Neural crest cell (in vitro differentiated cells): ENCODE results near the gene LTBP1. TPM values are rescaled to one million over a fixed set of nuclear protein-coding genes. Genes with fewer than 3 reads are reported as not detected.

Source experiments
- DNase-seq: peaks from one replicate; pipeline ENCODE4 v3.0.0; 2021; ENCODE audit warnings: low read depth, mixed read lengths, low spot score
- H3K27ac Mint-ChIP-seq: one replicate; pipeline ENCODE4 v1.8.0; 2021; ENCODE audit warnings: mild to moderate bottlenecking, mixed read lengths; ENCODE audit not compliant: unreplicated experiment
- H3K27me3 Mint-ChIP-seq: 2 replicates; pipeline ENCODE4 v1.8.0; 2021; ENCODE audit warnings: low read depth, mild to moderate bottlenecking, mixed read lengths
- H3K36me3 Mint-ChIP-seq: 2 replicates; pipeline ENCODE4 v1.8.0; 2021; ENCODE audit warnings: low read depth, mild to moderate bottlenecking, mixed read lengths
- H3K4me1 Mint-ChIP-seq: 2 replicates; pipeline ENCODE4 v1.8.0; 2021; ENCODE audit warnings: mixed read lengths
- H3K4me3 Mint-ChIP-seq: one replicate; pipeline ENCODE4 v1.8.0; 2021; ENCODE audit warnings: mild to moderate bottlenecking, mixed read lengths
- H3K9me3 Mint-ChIP-seq: 2 replicates; pipeline ENCODE4 v1.8.0; 2021; ENCODE audit warnings: mixed read lengths
- total RNA-seq: library from RNA; stranded (reverse); gene quantifications from 2 replicates; pipeline ENCODE4 v1.2.1, GENCODE V29; 2021
- TF ChIP-seq, protein P1 (sequence below): fragments of 200-600 bp; sonication (generic); conservative IDR thresholded peaks from 2 replicates; pipeline ENCODE4 v1.5.0; 2021; ENCODE audit warnings: antibody characterized with exemption, mild to moderate bottlenecking

LTBP1 gene
- total RNA-seq, 1 donor from 2014 or later: 30.2 TPM

DNA sequence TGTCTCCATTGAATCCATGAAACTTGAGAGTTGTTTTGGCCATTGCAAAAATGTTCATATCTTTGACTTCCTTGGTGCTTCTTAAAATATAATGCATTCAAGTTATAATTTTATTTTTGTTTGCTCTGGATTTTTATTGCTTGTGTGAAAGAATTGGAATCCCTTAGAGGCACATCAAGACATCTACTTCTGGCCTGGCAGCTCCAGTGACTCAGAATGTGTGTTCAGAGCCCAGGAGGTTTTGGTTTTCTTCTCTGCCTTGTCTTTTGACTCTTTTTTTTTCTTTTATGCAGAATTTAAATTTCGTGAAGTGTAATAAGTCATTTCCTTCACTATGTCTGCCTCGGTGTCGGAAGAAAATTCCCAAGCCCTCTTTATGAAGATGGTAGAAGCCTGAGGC lies 180.2 kb downstream of the LTBP1 start:
- H3K4me1 Mint-ChIP-seq: no peaks in the 10 kb centered on the region
- H3K27me3 Mint-ChIP-seq: no peaks in the 10 kb centered on the region
- no peak overlapping the region for H3K27ac Mint-ChIP-seq
- H3K36me3 Mint-ChIP-seq: no peaks in the 10 kb centered on the region
- TF ChIP-seq, protein P1, sequence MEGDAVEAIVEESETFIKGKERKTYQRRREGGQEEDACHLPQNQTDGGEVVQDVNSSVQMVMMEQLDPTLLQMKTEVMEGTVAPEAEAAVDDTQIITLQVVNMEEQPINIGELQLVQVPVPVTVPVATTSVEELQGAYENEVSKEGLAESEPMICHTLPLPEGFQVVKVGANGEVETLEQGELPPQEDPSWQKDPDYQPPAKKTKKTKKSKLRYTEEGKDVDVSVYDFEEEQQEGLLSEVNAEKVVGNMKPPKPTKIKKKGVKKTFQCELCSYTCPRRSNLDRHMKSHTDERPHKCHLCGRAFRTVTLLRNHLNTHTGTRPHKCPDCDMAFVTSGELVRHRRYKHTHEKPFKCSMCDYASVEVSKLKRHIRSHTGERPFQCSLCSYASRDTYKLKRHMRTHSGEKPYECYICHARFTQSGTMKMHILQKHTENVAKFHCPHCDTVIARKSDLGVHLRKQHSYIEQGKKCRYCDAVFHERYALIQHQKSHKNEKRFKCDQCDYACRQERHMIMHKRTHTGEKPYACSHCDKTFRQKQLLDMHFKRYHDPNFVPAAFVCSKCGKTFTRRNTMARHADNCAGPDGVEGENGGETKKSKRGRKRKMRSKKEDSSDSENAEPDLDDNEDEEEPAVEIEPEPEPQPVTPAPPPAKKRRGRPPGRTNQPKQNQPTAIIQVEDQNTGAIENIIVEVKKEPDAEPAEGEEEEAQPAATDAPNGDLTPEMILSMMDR: no peak
- H3K9me3 Mint-ChIP-seq: peaks cover 5% of the 10 kb centered on the region
- DNase-seq: no peak
- no peak overlapping the region for H3K4me3 Mint-ChIP-seq

DNA sequence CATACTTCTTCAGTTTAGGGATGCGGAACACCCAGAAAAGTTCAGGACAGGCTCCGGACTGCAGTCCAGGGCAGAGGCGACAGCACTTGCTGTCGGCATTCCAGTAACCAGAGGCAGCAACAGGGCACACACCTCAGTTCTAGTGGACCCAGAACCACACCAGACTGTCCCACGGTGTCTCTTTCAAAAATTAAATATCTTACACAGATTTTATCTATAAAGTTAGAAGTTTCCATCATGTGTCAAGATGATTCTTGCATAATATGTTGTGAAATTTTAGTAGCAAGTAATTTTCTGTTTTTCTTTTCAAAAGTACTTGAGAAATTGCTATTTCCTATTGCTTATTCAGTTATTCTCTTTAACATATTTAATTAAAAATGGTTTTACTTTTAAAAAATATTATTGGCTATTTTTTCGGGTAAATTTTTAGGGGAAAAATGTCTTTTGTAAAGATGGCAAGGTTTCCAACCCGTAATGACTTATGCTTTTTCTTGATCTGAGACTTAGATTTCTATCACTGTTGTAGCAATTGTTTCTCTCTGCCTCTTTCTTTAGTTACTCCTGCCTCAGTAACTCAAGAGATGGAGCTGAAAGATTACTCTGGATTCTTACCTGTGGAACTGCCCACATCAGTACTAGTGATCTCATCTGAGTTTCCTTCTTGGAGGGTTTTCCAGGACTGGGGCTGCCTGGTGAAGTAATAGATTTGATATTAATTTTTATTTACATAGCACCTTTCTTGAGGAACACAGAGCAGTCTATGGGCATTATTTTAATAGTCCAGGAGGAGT lies 182.7 kb downstream of the LTBP1 start:
- H3K27me3 Mint-ChIP-seq: no peaks in the 10 kb centered on the region
- H3K27ac Mint-ChIP-seq: no peak overlapping the region
- TF ChIP-seq, protein P1: no peak
- H3K4me3 Mint-ChIP-seq: no peak overlapping the region
- peaks cover 12% of the 10 kb centered on the region for H3K4me1 Mint-ChIP-seq
- peaks cover 4% of the 10 kb centered on the region for H3K9me3 Mint-ChIP-seq
- no peaks in the 10 kb centered on the region for H3K36me3 Mint-ChIP-seq
- no peak for DNase-seq

DNA sequence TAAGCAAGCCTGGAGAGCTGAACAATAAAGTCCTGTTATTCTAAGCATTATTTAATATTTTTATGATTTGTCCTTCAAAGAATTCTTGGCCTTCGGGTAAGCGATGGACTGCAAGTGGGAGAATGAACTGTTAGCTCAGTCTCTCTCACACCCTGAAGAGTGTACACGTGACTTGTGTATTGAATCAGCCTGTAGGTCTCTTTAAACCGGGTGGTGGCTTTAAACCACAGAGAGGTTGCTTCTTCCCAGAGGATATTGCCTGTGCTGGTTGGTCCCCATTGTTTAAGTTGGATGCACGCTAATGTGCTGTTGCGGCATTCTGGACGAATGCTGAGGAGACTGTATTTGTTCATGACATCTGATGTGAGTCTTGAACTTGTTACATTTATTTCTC lies 183.3 kb downstream of the LTBP1 start:
- Mint-ChIP-seq H3K4me3 (no peak overlapping the region), H3K9me3 (peaks cover 4% of the 10 kb centered on the region), H3K4me1 (peaks cover 18% of the 10 kb centered on the region), H3K36me3 (no peaks in the 10 kb centered on the region), H3K27ac (no peak overlapping the region), H3K27me3 (no peaks in the 10 kb centered on the region)
- TF ChIP-seq, protein P1: no peak
- DNase-seq: no peak

DNA sequence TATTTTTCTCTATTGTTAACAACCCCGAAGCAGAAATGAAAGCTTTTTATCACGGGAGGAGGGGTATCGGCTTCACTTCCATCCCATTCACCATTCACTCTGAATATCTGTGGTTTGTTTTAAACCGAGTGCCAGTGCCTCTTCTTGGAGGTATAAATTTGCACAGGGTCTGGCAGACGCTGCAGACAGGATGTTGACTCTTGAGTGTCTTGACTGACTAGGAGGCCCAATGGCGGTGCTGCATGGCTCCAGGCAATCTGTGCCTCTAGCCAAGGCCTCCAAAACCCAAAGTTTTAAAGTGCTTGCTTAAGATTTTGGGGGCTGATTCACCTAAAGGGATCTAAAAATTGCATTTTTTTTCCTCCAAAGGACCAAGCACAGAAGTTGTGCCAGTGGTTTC lies 183.8 kb downstream of the LTBP1 start:
- TF ChIP-seq, protein P1: no peak
- peaks cover 4% of the 10 kb centered on the region for H3K9me3 Mint-ChIP-seq
- H3K36me3 Mint-ChIP-seq: no peaks in the 10 kb centered on the region
- H3K4me3 Mint-ChIP-seq: no peak overlapping the region
- H3K4me1 Mint-ChIP-seq: peaks cover 18% of the 10 kb centered on the region
- no peak for DNase-seq
- no peak overlapping the region for H3K27ac Mint-ChIP-seq
- no peaks in the 10 kb centered on the region for H3K27me3 Mint-ChIP-seq

GRCh38 chr2:33131111-33131510 lies 184.4 kb downstream of the LTBP1 start:
- TF ChIP-seq, protein P1: no peak
- H3K4me1 Mint-ChIP-seq: peaks cover 18% of the 10 kb centered on the region
- no peak overlapping the region for H3K4me3 Mint-ChIP-seq
- no peaks in the 10 kb centered on the region for H3K36me3 Mint-ChIP-seq
- H3K9me3 Mint-ChIP-seq: peaks cover 4% of the 10 kb centered on the region
- DNase-seq: no peak
- H3K27me3 Mint-ChIP-seq: no peaks in the 10 kb centered on the region
- H3K27ac Mint-ChIP-seq: no peak overlapping the region
